HG03039 (cell line): ENCODE measurements around the gene STKLD1.
"Not testable (repeated sequence)": the region's sequence is repeated elsewhere in the genome, so short reads cannot be mapped to it uniquely, and the experiment has no call there.

Experiments used
- ATAC-seq: cut with Tn5 transposase; IDR thresholded peaks from one replicate; pipeline ENCODE4 v1.9.1; 2021; ENCODE audit warnings: mild to moderate bottlenecking, moderate library complexity; ENCODE audit not compliant: unreplicated experiment

Gene STKLD1

DNA sequence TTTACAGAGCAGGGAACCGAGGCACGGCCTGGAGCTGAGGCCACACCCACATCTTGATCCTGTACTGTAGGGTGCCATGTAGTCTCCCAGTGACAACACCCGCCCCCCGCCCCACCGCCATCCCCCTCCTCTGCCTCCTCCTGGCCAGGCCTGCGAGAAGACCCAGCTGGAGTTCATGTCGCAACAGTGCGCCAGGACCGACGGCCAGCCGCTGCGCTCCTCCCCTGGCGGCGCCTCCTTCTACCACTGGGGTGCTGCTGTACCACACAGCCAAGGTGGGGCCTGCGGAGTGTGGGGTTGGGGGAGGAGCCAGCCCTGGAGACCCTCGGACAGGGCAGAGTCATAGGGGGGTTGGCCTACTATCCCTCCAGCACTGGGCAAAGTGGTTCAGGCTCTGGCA is 60.5 kb downstream of the STKLD1 start:
- ATAC-seq, result no peak

DNA sequence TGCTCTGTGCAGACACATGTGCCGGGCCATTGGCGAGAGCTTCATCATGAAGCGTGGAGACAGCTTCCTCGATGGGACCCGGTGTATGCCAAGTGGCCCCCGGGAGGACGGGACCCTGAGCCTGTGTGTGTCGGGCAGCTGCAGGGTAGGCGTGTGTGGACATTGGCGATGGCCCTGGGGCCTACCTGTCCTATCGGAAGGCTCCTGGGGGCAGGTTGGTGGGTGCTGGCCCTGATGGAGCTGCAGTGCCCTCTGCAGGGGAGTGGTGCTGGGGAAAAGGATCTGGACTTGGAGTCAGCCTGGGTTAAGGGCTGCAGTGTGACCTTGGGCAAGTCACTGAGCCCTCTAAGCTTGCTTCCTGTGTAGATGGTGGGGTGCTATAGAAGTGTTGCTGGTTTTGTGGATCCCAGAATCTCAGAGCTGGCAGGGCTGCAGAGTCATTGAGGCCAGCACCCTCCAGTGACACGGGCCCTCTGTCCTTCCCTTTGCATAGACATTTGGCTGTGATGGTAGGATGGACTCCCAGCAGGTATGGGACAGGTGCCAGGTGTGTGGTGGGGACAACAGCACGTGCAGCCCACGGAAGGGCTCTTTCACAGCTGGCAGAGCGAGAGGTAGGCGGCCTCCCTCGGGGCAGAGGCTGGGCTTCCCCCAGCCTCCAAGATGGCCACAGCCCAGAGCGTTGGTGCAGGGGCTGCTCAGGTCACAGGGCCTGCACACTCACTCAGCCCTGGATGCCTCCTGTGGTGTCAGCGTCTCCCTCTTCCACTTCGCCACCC is 61.8 kb downstream of the STKLD1 start:
- no peak for ATAC-seq

- ATAC-seq, result no peak
Measured at GRCh38 chr9:133439337-133439736, 63.2 kb downstream of the STKLD1 start.

DNA sequence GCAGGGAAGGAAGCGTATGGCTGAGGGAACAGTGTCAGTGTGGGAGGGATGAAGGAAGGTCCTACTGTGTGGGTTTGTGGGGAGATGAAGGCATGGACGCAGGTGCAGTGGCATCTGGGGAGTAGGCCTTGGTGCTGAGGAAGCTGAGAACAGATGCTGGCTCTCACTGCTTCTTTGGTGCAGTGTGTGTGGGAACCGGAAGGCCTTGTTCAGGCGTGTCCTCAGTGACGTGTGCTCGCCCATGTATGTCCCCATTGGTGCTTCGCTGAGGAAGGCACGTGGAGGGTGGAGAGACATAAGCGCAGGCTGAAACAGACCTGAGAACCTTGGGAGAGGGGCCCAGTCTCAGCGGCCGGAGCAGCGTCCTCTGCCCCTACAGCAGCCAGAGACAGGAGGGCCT is 64.7 kb downstream of the STKLD1 start:
- no peak for ATAC-seq

DNA sequence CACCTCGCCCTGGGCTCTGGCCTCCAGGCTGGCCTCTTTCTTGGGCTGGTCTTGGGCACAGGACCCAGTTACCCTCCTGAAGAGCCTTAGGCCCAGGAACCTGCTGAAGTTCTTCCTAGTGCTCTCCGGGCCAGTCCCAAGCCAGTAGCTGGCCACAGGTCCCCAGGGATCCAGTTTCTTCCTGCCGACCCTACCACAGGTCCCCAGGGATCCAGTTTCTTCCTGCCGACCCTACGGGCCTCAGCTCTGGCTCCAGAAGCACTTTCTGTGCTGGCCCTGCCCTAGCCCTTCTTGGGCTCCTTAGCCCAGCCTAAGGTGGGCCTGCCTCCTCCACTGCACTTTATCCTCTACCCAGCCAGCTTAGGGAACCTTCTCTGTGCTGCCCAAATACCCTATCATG is 65.4 kb downstream of the STKLD1 start:
- no peak for ATAC-seq

GRCh38 chr9:133443248-133443647 is 67.1 kb downstream of the STKLD1 start:
- ATAC-seq, result no peak

- ATAC-seq, result no peak
Measured at GRCh38 chr9:133443982-133444381, 67.8 kb downstream of the STKLD1 start.

- ATAC-seq, result no peak
Measured at GRCh38 chr9:133445293-133445969, 69.3 kb downstream of the STKLD1 start.

DNA sequence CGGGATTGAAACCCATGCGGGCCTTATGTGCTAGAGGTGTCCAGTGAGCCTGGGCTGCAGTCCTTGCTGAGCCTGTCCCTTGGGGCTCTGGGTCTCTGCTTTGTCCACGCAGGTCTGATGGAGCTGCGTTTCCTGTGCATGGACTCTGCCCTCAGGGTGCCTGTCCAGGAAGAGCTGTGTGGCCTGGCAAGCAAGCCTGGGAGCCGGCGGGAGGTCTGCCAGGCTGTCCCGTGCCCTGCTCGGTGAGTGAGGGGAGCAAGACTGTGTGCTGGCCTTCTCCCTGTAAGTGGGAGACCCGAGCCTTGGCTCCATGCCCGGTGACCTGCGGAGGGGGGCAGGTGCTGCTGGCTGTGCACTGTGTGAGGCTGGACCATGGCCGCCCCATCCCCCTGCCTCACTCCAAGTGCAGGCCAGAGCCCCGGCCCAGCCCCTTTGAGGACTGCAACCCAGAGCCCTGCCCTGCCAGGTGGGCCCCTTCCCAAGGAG is 72.4 kb downstream of the STKLD1 start:
- ATAC-seq, result no peak

- no peak for ATAC-seq
Measured at GRCh38 chr9:133449760-133450159, 73.6 kb downstream of the STKLD1 start.

DNA sequence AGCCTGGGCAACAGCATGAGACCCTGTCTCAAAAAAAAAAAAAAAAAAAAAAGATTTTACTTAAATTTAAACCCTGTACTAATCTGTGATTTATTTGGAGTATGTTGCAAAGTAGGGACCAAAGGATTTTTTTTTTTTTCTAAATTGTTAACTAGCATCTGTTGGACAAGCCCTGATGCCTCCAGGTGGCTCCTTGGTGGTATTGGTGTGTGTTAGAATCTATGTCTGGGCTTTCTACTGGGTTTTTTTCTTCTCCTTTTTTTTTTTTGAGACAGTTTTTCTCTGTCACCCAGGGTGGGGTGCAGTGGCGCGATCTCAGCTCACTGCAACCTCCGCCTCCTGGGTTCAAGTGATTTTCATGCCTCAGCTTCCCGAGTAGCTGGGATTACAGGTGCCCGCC is 75.7 kb downstream of the STKLD1 start:
- ATAC-seq, result not testable (repeated sequence)

- ATAC-seq, result no peak
Measured at GRCh38 chr9:133452562-133452961, 76.4 kb downstream of the STKLD1 start.

- ATAC-seq, result no peak
Measured at GRCh38 chr9:133453651-133454050, 77.5 kb downstream of the STKLD1 start.

GRCh38 chr9:133454325-133454724 is 78.2 kb downstream of the STKLD1 start:
- ATAC-seq, result no peak

DNA sequence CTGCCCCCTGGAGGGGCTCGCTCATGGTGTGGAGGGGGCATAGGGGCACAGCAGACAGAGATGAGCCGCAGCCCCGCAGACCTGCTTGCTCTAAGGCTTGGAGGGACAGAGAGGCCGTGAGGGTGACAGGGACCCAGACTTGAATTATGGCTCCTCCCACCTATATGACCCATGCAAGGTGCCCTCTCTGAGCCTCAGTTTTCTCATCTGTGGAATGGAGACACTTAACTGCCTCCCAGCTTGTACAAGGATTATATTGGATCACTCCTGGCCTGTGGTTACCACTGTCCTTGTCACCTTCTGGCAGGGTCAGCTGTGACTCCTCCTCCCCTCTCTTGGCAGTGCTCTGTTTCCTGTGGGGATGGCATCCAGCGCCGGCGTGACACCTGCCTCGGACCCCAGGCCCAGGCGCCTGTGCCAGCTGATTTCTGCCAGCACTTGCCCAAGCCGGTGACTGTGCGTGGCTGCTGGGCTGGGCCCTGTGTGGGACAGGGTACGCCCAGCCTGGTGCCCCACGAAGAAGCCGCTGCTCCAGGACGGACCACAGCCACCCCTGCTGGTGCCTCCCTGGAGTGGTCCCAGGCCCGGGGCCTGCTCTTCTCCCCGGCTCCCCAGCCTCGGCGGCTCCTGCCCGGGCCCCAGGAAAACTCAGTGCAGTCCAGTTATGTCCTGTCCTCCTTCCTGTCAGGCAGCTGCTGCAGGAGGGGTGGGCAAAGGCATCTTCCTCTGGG is 78.9 kb downstream of the STKLD1 start:
- no peak for ATAC-seq
